GM23338 (cell line): ENCODE measurements around the gene CRELD1. TPM values are rescaled to one million over a fixed set of nuclear protein-coding genes. Genes with fewer than 3 reads are reported as not detected.

Experiments
- ATAC-seq: fragments of 200-7000 bp; cut with Tn5 transposase; 3 replicates; pipeline ENCODE4 v1.9.1; 2020
- DNase-seq: peaks from one replicate; pipeline ENCODE4 v3.0.0-alpha.2; 2015; ENCODE audit warnings: low spot score
- H2AFZ ChIP-seq: fragments of 200-600 bp; sonication (generic); 2 replicates; pipeline ENCODE4 v1.8.0; 2016; ENCODE audit warnings: antibody characterized with exemption, mild to moderate bottlenecking, moderate library complexity
- H3F3A ChIP-seq: fragments of 200-600 bp; sonication (generic); replicated peaks from 2 replicates; pipeline ENCODE4 v1.8.0; 2017; ENCODE audit warnings: antibody characterized with exemption, mixed run types, low read depth
- H3K27ac ChIP-seq: fragments of 200-600 bp; sonication (generic); 2 replicates; pipeline ENCODE4 v1.6.1; 2016; ENCODE audit warnings: low read depth
- H3K27me3 ChIP-seq: fragments of 200-600 bp; sonication (generic); 2 replicates; pipeline ENCODE4 v1.8.0; 2016; ENCODE audit warnings: mild to moderate bottlenecking, mixed run types, moderate library complexity; ENCODE audit not compliant: insufficient read depth
- H3K36me3 ChIP-seq: fragments of 200-600 bp; sonication (generic); 2 replicates; pipeline ENCODE4 v1.8.0; 2016; ENCODE audit warnings: mild to moderate bottlenecking; ENCODE audit not compliant: insufficient read depth
- H3K4me1 ChIP-seq: fragments of 200-600 bp; sonication (generic); 2 replicates; pipeline ENCODE4 v1.8.0; 2016; ENCODE audit warnings: mild to moderate bottlenecking, moderate library complexity; ENCODE audit not compliant: insufficient read depth
- H3K4me2 ChIP-seq: fragments of 200-600 bp; sonication (generic); 2 replicates; pipeline ENCODE4 v1.7.1; 2017; ENCODE audit warnings: mixed run types
- H3K4me3 ChIP-seq: fragments of 200-600 bp; sonication (generic); 2 replicates; pipeline ENCODE4 v1.6.1; 2016; ENCODE audit warnings: mixed run types
- H3K79me2 ChIP-seq: fragments of 200-600 bp; sonication (generic); replicated peaks from 2 replicates; pipeline ENCODE4 v1.8.0; 2017; ENCODE audit warnings: mild to moderate bottlenecking; ENCODE audit not compliant: insufficient read depth
- H3K9me2 ChIP-seq: fragments of 200-600 bp; sonication (generic); 2 replicates; pipeline ENCODE4 v1.8.0; 2017; ENCODE audit not compliant: insufficient read depth
- H4K20me1 ChIP-seq: fragments of 200-600 bp; sonication (generic); replicated peaks from 2 replicates; pipeline ENCODE4 v1.8.0; 2017; ENCODE audit warnings: mild to moderate bottlenecking; ENCODE audit not compliant: insufficient read depth
- H3K27ac Mint-ChIP-seq: 2 replicates; pipeline ENCODE4 v1.8.0; 2020; ENCODE audit warnings: inconsistent platforms, mild to moderate bottlenecking, moderate library complexity, mixed read lengths
- H3K27me3 Mint-ChIP-seq: 3 replicates; pipeline ENCODE4 v1.8.0; 2022; ENCODE audit warnings: low read depth, mild to moderate bottlenecking, moderate library complexity, mixed read lengths, inconsistent platforms; ENCODE audit not compliant: insufficient read depth, poor library complexity
- H3K36me3 Mint-ChIP-seq: 3 replicates; pipeline ENCODE4 v1.8.0; 2021; ENCODE audit warnings: low read depth, mild to moderate bottlenecking, inconsistent platforms, moderate library complexity, mixed read lengths
- H3K4me1 Mint-ChIP-seq: 3 replicates; pipeline ENCODE4 v1.8.0; 2020; ENCODE audit warnings: mild to moderate bottlenecking, inconsistent platforms, mixed read lengths
- H3K4me3 Mint-ChIP-seq: 3 replicates; pipeline ENCODE4 v1.8.0; 2021; ENCODE audit warnings: moderate library complexity, mild to moderate bottlenecking, inconsistent platforms, mixed read lengths
- H3K9me3 Mint-ChIP-seq: 3 replicates; pipeline ENCODE4 v1.8.0; 2020; ENCODE audit warnings: moderate library complexity, mild to moderate bottlenecking, inconsistent platforms, mixed read lengths
- CREB1 ChIP-seq: fragments of 250-450 bp; sonication (Bioruptor Pico); IDR thresholded peaks from 2 replicates; pipeline ENCODE4 v1.5.0; 2020; ENCODE audit warnings: low read depth, mild to moderate bottlenecking, moderate library complexity
- EZH2 ChIP-seq: fragments of 200-600 bp; sonication (generic); IDR thresholded peaks from one replicate; pipeline ENCODE4 v1.8.0; 2017; ENCODE audit warnings: antibody characterized with exemption, mild to moderate bottlenecking, low read depth; ENCODE audit not compliant: unreplicated experiment
- EZH2phosphoT487 ChIP-seq: fragments of 200-600 bp; sonication (generic); IDR thresholded peaks from one replicate; pipeline ENCODE4 v1.8.1; 2018; ENCODE audit warnings: antibody characterized with exemption; ENCODE audit not compliant: unreplicated experiment
- JUNB ChIP-seq: IDR thresholded peaks from one replicate; pipeline ENCODE4 v1.6.1; 2016; ENCODE audit warnings: antibody characterized with exemption; ENCODE audit not compliant: unreplicated experiment
- NANOG ChIP-seq: IDR thresholded peaks from 2 replicates; pipeline ENCODE4 v1.6.1; 2016; ENCODE audit warnings: antibody characterized with exemption, borderline replicate concordance
- POLR2AphosphoS5 ChIP-seq: IDR thresholded peaks from 2 replicates; pipeline ENCODE4 v1.6.1; 2016; ENCODE audit warnings: antibody characterized with exemption, low read depth
- STAT1 ChIP-seq: IDR thresholded peaks from one replicate; pipeline ENCODE4 v1.6.1; 2016; ENCODE audit warnings: antibody characterized with exemption; ENCODE audit not compliant: unreplicated experiment
- ZNF114 ChIP-seq: fragments of 250-450 bp; sonication (Bioruptor Pico); IDR thresholded peaks from 2 replicates; pipeline ENCODE4 v1.5.0; 2020; ENCODE audit warnings: mild to moderate bottlenecking, moderate library complexity
- ZNF331 ChIP-seq: fragments of 250-450 bp; sonication (Bioruptor Pico); IDR thresholded peaks from 2 replicates; pipeline ENCODE4 v1.5.0; 2020; ENCODE audit warnings: low read depth, mild to moderate bottlenecking, moderate library complexity
- polyA plus RNA-seq: library from polyadenylated mRNA; unstranded; fragments of >200 nt; fragmentation: Nextera tagmentation; extraction: Ambion mirVana; gene quantifications from 2 replicates; pipeline ENCODE4 v1.2.1, GENCODE V29; 2016
- total RNA-seq: library from RNA; depleted of rRNA; stranded (reverse); fragments of >200 nt; shearing (Covaris generic); gene quantifications from 2 replicates; pipeline ENCODE4 v1.2.3, GENCODE V29; 2014
- TF ChIP-seq, protein P1 (sequence below): fragments of 250-450 bp; sonication (Bioruptor Pico); IDR thresholded peaks from 2 replicates; pipeline ENCODE4 v1.5.0; 2020; ENCODE audit warnings: mild to moderate bottlenecking, moderate library complexity
- TF ChIP-seq, protein P2 (sequence below): IDR thresholded peaks from one replicate; pipeline ENCODE4 v1.6.1; 2018; ENCODE audit warnings: antibody characterized with exemption; ENCODE audit not compliant: unreplicated experiment
- TF ChIP-seq, protein P3 (sequence below): IDR thresholded peaks from 2 replicates; pipeline ENCODE4 v1.6.1; 2016; ENCODE audit warnings: antibody characterized with exemption
- TF ChIP-seq, protein P4 (sequence below), 2 experiments: fragments of 200-600 bp in 1 of 2; sonication (generic) in 1 of 2; conservative IDR thresholded peaks; 2 replicates each; pipeline versions ENCODE4 v1.5.1 to v1.6.1; 2016 to 2017; ENCODE audit warnings: antibody characterized with exemption in 2 of 2, low read depth in 2 of 2, mild to moderate bottlenecking in 2 of 2, moderate library complexity in 1 of 2

CRELD1 gene
- total and polyA plus RNA-seq, 2 experiments from 2014 or later: 11.5 to 13.1 TPM

DNA sequence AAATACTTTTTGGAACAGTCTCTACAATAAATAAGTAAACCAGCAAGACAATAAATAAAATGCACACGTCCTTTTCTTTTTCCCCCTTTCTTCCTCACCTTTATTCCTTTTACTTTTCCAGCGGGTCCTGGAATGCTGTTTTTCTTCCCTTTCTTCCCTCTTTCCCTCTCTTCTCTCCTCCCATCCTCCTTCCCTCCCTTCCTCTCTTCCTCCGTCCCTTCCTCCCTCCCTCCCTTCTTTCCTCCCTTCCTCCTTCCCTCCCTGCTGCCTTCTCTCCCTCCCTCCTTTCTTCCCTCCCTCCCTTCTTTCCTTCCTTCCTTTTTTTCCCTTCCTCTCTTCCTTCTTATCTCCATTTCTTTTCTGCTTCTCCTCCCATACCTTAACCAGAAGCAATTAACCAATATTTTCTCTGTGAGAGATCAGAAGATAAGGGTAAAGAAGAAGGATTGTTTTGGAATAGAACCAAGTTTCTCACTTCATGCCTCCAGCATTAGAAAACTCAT is 34.3 kb upstream of the CRELD1 start:
- DNase-seq: no peak
- Mint-ChIP-seq H3K27me3 (peaks cover 7% of the 10 kb centered on the region), H3K27ac (no peak overlapping the region), H3K9me3 (no peaks in the 10 kb centered on the region), H3K4me1 (peaks cover 20% of the 10 kb centered on the region), H3K36me3 (peaks cover 4% of the 10 kb centered on the region; the same call in 2 of the 3 replicates), H3K4me3 (no peak overlapping the region)
- no peaks in the 10 kb centered on the region for H3K9me2 ChIP-seq
- H3K4me2 ChIP-seq: no peak overlapping the region
- no peak overlapping the region for H3K4me3 ChIP-seq
- H4K20me1 ChIP-seq: no peaks in the 10 kb centered on the region
- H3K27ac ChIP-seq: no peak overlapping the region
- no peak for ATAC-seq
- no peaks in the 10 kb centered on the region for H3K36me3 ChIP-seq
- H3F3A ChIP-seq: no peaks in the 10 kb centered on the region
- TF ChIP-seq STAT1 (no peak), JUNB (no peak), EZH2 (no peak), CREB1 (CRISPR knock-in tag) (no peak), ZNF331 (CRISPR knock-in tag) (no peak), ZNF114 (CRISPR knock-in tag) (no peak), POLR2AphosphoS5 (no peak), NANOG (no peak), EZH2phosphoT487 (no peak)
- TF ChIP-seq, protein P1, sequence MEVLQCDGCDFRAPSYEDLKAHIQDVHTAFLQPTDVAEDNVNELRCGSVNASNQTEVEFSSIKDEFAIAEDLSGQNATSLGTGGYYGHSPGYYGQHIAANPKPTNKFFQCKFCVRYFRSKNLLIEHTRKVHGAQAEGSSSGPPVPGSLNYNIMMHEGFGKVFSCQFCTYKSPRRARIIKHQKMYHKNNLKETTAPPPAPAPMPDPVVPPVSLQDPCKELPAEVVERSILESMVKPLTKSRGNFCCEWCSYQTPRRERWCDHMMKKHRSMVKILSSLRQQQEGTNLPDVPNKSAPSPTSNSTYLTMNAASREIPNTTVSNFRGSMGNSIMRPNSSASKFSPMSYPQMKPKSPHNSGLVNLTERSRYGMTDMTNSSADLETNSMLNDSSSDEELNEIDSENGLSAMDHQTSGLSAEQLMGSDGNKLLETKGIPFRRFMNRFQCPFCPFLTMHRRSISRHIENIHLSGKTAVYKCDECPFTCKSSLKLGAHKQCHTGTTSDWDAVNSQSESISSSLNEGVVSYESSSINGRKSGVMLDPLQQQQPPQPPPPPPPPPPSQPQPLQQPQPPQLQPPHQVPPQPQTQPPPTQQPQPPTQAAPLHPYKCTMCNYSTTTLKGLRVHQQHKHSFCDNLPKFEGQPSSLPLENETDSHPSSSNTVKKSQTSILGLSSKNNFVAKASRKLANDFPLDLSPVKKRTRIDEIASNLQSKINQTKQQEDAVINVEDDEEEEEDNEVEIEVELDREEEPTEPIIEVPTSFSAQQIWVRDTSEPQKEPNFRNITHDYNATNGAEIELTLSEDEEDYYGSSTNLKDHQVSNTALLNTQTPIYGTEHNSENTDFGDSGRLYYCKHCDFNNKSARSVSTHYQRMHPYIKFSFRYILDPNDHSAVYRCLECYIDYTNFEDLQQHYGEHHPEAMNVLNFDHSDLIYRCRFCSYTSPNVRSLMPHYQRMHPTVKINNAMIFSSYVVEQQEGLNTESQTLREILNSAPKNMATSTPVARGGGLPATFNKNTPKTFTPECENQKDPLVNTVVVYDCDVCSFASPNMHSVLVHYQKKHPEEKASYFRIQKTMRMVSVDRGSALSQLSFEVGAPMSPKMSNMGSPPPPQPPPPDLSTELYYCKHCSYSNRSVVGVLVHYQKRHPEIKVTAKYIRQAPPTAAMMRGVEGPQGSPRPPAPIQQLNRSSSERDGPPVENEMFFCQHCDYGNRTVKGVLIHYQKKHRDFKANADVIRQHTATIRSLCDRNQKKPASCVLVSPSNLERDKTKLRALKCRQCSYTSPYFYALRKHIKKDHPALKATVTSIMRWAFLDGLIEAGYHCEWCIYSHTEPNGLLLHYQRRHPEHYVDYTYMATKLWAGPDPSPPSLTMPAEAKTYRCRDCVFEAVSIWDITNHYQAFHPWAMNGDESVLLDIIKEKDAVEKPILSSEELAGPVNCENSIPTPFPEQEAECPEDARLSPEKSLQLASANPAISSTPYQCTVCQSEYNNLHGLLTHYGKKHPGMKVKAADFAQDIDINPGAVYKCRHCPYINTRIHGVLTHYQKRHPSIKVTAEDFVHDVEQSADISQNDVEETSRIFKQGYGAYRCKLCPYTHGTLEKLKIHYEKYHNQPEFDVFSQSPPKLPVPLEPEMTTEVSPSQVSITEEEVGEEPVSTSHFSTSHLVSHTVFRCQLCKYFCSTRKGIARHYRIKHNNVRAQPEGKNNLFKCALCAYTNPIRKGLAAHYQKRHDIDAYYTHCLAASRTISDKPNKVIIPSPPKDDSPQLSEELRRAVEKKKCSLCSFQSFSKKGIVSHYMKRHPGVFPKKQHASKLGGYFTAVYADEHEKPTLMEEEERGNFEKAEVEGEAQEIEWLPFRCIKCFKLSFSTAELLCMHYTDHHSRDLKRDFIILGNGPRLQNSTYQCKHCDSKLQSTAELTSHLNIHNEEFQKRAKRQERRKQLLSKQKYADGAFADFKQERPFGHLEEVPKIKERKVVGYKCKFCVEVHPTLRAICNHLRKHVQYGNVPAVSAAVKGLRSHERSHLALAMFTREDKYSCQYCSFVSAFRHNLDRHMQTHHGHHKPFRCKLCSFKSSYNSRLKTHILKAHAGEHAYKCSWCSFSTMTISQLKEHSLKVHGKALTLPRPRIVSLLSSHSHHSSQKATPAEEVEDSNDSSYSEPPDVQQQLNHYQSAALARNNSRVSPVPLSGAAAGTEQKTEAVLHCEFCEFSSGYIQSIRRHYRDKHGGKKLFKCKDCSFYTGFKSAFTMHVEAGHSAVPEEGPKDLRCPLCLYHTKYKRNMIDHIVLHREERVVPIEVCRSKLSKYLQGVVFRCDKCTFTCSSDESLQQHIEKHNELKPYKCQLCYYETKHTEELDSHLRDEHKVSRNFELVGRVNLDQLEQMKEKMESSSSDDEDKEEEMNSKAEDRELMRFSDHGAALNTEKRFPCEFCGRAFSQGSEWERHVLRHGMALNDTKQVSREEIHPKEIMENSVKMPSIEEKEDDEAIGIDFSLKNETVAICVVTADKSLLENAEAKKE (CRISPR knock-in tag): no peak
- TF ChIP-seq, protein P2, sequence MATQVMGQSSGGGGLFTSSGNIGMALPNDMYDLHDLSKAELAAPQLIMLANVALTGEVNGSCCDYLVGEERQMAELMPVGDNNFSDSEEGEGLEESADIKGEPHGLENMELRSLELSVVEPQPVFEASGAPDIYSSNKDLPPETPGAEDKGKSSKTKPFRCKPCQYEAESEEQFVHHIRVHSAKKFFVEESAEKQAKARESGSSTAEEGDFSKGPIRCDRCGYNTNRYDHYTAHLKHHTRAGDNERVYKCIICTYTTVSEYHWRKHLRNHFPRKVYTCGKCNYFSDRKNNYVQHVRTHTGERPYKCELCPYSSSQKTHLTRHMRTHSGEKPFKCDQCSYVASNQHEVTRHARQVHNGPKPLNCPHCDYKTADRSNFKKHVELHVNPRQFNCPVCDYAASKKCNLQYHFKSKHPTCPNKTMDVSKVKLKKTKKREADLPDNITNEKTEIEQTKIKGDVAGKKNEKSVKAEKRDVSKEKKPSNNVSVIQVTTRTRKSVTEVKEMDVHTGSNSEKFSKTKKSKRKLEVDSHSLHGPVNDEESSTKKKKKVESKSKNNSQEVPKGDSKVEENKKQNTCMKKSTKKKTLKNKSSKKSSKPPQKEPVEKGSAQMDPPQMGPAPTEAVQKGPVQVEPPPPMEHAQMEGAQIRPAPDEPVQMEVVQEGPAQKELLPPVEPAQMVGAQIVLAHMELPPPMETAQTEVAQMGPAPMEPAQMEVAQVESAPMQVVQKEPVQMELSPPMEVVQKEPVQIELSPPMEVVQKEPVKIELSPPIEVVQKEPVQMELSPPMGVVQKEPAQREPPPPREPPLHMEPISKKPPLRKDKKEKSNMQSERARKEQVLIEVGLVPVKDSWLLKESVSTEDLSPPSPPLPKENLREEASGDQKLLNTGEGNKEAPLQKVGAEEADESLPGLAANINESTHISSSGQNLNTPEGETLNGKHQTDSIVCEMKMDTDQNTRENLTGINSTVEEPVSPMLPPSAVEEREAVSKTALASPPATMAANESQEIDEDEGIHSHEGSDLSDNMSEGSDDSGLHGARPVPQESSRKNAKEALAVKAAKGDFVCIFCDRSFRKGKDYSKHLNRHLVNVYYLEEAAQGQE: no peak
- TF ChIP-seq, protein P3, sequence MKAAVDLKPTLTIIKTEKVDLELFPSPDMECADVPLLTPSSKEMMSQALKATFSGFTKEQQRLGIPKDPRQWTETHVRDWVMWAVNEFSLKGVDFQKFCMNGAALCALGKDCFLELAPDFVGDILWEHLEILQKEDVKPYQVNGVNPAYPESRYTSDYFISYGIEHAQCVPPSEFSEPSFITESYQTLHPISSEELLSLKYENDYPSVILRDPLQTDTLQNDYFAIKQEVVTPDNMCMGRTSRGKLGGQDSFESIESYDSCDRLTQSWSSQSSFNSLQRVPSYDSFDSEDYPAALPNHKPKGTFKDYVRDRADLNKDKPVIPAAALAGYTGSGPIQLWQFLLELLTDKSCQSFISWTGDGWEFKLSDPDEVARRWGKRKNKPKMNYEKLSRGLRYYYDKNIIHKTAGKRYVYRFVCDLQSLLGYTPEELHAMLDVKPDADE: no peak
- TF ChIP-seq, protein P4, sequence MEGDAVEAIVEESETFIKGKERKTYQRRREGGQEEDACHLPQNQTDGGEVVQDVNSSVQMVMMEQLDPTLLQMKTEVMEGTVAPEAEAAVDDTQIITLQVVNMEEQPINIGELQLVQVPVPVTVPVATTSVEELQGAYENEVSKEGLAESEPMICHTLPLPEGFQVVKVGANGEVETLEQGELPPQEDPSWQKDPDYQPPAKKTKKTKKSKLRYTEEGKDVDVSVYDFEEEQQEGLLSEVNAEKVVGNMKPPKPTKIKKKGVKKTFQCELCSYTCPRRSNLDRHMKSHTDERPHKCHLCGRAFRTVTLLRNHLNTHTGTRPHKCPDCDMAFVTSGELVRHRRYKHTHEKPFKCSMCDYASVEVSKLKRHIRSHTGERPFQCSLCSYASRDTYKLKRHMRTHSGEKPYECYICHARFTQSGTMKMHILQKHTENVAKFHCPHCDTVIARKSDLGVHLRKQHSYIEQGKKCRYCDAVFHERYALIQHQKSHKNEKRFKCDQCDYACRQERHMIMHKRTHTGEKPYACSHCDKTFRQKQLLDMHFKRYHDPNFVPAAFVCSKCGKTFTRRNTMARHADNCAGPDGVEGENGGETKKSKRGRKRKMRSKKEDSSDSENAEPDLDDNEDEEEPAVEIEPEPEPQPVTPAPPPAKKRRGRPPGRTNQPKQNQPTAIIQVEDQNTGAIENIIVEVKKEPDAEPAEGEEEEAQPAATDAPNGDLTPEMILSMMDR (conservative IDR thresholded peaks at IDR 0.05; ENCODE audit: low read depth in 2 of 2): no peak
- H3K27me3 ChIP-seq: no peaks in the 10 kb centered on the region
- H3K4me1 ChIP-seq: peaks cover 17% of the 10 kb centered on the region
- H2AFZ ChIP-seq: no peak overlapping the region
- no peaks in the 10 kb centered on the region for H3K79me2 ChIP-seq
